Mucosa of descending colon (tissue), 3 donors: Measurements from ENCODE around the gene DYRK3. TPM values are rescaled to one million over a fixed set of nuclear protein-coding genes. Genes with fewer than 3 reads are reported as not detected.

Experiments
- ATAC-seq: fragments of 200-7000 bp; cut with Tn5 transposase; one replicate; pipeline ENCODE4 v1.9.1; 2020; ENCODE audit warnings: mild to moderate bottlenecking, moderate library complexity
- DNase-seq, 3 donors: peaks; one replicate each; pipeline ENCODE4 v3.0.0-alpha.2; 2020
- H3K36me3 ChIP-seq: fragments of 200-600 bp; one replicate; pipeline ENCODE4 v1.8.0; 2021; ENCODE audit warnings: low read depth, mild to moderate bottlenecking
- H3K4me1 ChIP-seq: fragments of 200-600 bp; one replicate; pipeline ENCODE4 v1.8.0; 2021; ENCODE audit warnings: low read depth, mild to moderate bottlenecking
- H3K4me3 ChIP-seq: fragments of 200-600 bp; one replicate; pipeline ENCODE4 v1.8.0; 2021; ENCODE audit warnings: mild to moderate bottlenecking
- H3K9me3 ChIP-seq: fragments of 200-600 bp; one replicate; pipeline ENCODE4 v1.8.0; 2021; ENCODE audit warnings: mild to moderate bottlenecking
- intact Hi-C, 2 donors: fragments of 100-400 bp; cut with DNase I in 1 of 2; cut with micrococcal nuclease in 1 of 2; formaldehyde crosslinking; loops; one replicate each; pipeline versions ENCODE4 v1.11.0 to v1.11.1; 2022; cut with DNase I, micrococcal nuclease
- long read RNA-seq, 2 donors: library from polyadenylated mRNA; unstranded; transcript quantifications; one replicate each; pipeline ENCODE4 v2.0.0, GENCODE V29; 2019 to 2021
- total RNA-seq, 3 donors: library from RNA; stranded (reverse); fragmentation: NEBNext Ultra II Directional in 2 of 3; extraction: Animal tissue kit (Norgen Biotek cat#: 25700) in 2 of 3; gene quantifications; one replicate each; pipeline versions ENCODE4 v1.2.1 to v1.2.4, GENCODE V29; 2021 to 2023
- TF ChIP-seq, protein P1 (sequence below): fragments of 200-600 bp; IDR thresholded peaks from one replicate; pipeline ENCODE4 v1.8.0; 2022; ENCODE audit warnings: antibody characterized with exemption, mild to moderate bottlenecking
- donor health status: DM: no; HTN: no; CAD: no; lungs with moderate emphysema.
- donor health status: DM: no; HTN: no; CAD: no.
- donor health status: DM: no; HTN: yes; CAD: no.

Gene DYRK3
- 1 to 10 TPM in 2 of 3 donors, under 1 TPM in 1; 0.61 to 4.7 (median 1.4) TPM for total RNA-seq
- long read RNA-seq, donor 1, partial matches to known transcripts = 0 of 1 reads
- long read RNA-seq, donor 1, other reads (novel, unspliced or antisense) = 0 of 1 reads
- long read RNA-seq, donor 2, partial matches to known transcripts = 0 of 1 reads
- long read RNA-seq, donor 2, other reads (novel, unspliced or antisense) = 0 of 1 reads

DNA sequence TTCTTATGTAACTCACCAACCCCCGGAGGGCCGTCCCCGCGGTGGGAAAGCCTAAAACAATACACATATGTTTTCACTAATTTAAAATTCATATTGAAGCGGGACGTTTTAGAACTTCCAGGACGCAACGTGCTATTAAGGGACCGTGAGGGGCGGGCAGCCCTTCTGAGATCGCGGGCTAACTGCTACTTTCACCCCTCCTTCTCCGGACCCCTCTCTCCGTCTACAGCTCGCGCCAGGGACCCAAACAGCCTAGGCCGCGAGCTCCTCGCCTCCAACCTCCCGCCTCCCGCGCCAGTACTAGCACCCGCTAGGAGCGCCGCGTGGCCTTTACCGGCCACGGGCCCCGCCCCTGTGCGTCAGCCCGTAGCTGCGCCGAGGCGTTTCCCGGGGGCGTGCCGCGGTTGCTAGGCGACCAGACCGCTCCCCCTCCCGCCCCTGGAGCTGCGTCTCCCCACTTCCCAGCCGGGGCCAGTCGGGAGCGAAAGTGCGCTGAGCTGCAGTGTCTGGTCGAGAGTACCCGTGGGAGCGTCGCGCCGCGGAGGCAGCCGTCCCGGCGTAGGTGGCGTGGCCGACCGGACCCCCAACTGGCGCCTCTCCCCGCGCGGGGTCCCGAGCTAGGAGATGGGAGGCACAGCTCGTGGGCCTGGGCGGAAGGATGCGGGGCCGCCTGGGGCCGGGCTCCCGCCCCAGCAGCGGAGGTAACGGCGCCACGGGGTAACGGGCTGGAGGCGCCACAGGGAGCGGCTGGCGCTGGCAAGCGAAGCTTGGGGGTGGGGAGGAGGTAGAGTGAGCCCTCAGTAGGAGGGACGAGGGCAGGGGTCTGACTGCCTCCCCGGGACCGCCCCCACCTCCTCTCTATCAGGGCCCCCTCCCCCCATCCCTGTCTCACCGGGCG lies at the start of gene DYRK3:
Gene DYRK3 (plus strand): TSS at position 457 of the 898 bp plus-strand sequence. CDS start 168 bp downstream, at position 625.
- DNase-seq = peak; percentile 94 to 96 (median 96)
- TF ChIP-seq, protein P1, sequence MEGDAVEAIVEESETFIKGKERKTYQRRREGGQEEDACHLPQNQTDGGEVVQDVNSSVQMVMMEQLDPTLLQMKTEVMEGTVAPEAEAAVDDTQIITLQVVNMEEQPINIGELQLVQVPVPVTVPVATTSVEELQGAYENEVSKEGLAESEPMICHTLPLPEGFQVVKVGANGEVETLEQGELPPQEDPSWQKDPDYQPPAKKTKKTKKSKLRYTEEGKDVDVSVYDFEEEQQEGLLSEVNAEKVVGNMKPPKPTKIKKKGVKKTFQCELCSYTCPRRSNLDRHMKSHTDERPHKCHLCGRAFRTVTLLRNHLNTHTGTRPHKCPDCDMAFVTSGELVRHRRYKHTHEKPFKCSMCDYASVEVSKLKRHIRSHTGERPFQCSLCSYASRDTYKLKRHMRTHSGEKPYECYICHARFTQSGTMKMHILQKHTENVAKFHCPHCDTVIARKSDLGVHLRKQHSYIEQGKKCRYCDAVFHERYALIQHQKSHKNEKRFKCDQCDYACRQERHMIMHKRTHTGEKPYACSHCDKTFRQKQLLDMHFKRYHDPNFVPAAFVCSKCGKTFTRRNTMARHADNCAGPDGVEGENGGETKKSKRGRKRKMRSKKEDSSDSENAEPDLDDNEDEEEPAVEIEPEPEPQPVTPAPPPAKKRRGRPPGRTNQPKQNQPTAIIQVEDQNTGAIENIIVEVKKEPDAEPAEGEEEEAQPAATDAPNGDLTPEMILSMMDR = peak; percentile 11
- intact Hi-C loops = loop anchor here (10.0 kb wide), 2 partner anchors 79 to 279 kb away; no protein-coding TSS in a partner anchor
- H3K9me3 ChIP-seq = no peaks in the 10 kb centered on the region
- H3K36me3 ChIP-seq = no peaks in the 10 kb centered on the region
- H3K4me1 ChIP-seq = peaks cover 12% of the 10 kb centered on the region
- ATAC-seq = peak; percentile 99
- peak within 1 kb of the TSS; percentile 48 for H3K4me3 ChIP-seq

DNA sequence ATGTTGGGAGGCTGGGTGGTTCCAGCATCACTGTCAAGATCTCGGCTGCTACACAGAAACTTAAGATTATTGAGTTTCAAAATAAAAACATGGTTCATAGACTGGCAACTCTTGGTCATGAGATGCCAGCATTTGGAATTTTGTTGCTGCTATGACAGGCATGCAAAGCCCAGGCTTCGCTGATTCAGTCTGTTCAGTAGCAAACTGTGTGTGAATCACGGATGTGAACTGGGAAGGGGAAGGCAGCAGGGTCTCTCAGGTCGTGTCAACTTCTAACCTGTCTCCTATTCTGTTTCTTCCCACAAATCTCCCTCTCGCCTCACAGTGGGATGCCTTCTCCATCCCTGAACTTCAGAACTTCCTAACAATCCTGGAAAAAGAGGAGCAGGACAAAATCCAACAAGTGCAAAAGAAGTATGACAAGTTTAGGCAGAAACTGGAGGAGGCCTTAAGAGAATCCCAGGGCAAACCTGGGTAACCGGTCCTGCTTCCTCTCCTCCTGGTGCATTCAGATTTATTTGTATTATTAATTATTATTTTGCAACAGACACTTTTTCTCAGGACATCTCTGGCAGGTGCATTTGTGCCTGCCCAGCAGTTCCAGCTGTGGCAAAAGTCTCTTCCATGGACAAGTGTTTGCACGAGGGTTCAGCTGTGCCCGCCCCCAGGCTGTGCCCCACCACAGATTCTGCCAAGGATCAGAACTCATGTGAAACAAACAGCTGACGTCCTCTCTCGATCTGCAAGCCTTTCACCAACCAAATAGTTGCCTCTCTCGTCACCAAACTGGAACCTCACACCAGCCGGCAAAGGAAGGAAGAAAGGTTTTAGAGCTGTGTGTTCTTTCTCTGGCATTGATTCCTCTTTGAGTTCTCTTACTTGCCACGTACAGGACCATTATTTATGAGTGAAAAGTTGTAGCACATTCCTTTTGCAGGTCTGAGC lies 48.6 kb upstream of the DYRK3 start:
- Histone ChIP-seq H3K4me1 (peaks cover 6% of the 10 kb centered on the region), H3K36me3 (peaks cover 7% of the 10 kb centered on the region), H3K9me3 (no peaks in the 10 kb centered on the region), H3K4me3 (no peak overlapping the region)
- DNase-seq = no peak
- TF ChIP-seq, protein P1 = no peak
- intact Hi-C loops = no loop called here
- no peak for ATAC-seq

DNA sequence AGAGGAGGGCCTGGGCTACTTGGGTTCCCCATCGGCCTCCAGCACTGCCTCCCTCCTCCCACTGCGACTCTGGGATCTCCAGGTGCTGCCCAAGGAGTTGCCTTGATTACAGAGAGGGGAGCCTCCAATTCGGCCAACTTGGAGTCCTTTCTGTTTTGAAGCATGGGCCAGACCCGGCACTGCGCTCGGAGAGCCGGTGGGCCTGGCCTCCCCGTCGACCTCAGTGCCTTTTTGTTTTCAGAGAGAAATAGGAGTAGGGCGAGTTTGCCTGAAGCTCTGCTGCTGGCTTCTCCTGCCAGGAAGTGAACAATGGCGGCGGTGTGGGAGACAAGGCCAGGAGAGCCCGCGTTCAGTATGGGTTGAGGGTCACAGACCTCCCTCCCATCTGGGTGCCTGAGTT lies 47.4 kb upstream of the DYRK3 start:
- ATAC-seq (no peak), DNase-seq (no peak)
- TF ChIP-seq, protein P1 = no peak
- Histone ChIP-seq H3K4me3 (no peak overlapping the region), H3K36me3 (peaks cover 7% of the 10 kb centered on the region), H3K4me1 (peaks cover 4% of the 10 kb centered on the region), H3K9me3 (no peaks in the 10 kb centered on the region)
- intact Hi-C loops = no loop called here

DNA sequence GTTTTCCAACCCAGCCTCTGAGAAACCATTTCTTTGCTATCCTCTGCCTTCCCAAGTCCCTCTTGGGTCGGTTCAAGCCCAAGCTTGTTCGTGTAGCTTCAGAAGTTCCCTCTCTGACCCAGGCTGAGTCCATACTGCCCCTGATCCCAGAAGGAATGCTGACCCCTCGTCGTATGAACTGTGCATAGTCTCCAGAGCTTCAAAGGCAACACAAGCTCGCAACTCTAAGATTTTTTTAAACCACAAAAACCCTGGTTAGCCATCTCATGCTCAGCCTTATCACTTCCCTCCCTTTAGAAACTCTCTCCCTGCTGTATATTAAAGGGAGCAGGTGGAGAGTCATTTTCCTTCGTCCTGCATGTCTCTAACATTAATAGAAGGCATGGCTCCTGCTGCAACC lies 46.8 kb upstream of the DYRK3 start:
- H3K4me3 ChIP-seq = no peak overlapping the region
- H3K4me1 ChIP-seq = peaks cover 4% of the 10 kb centered on the region
- H3K9me3 ChIP-seq = no peaks in the 10 kb centered on the region
- ATAC-seq (no peak), DNase-seq (no peak)
- TF ChIP-seq, protein P1 = no peak
- peaks cover 7% of the 10 kb centered on the region for H3K36me3 ChIP-seq
- intact Hi-C loops = no loop called here

DNA sequence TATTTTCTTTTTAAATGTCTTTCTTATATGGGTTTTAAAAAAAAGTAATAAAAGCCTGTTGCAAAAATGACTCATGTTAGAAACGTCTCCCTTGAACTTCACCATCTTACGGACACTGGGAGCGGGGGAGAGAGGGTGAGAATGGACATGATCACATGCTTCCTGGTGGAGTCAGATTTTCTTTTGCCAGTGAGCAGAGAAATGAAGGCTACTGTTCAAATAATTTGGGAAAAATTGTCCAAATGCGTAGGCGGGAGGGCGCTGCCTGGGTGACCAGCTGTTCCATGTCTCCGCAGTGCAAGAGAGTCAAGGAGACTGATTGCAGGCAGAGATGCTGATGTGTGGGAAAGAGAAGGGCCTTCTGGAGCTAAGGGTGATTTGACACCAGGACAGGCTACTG lies 46.1 kb upstream of the DYRK3 start:
- Histone ChIP-seq H3K36me3 (peaks cover 7% of the 10 kb centered on the region), H3K9me3 (no peaks in the 10 kb centered on the region), H3K4me3 (no peak overlapping the region), H3K4me1 (peaks cover 4% of the 10 kb centered on the region)
- ATAC-seq (peak; percentile 31), DNase-seq (peak in 1 of 3 donors; percentile 28)
- TF ChIP-seq, protein P1 = no peak
- intact Hi-C loops = no loop called here
